GM23338 (cell line): Measurements from ENCODE around the gene EHD4.

ENCODE experiments used
- EZH2 ChIP-seq: fragments of 200-600 bp; sonication (generic); IDR thresholded peaks from one replicate; pipeline ENCODE4 v1.8.0; 2017; ENCODE audit warnings: antibody characterized with exemption, mild to moderate bottlenecking, low read depth; ENCODE audit not compliant: unreplicated experiment
- EZH2phosphoT487 ChIP-seq: fragments of 200-600 bp; sonication (generic); IDR thresholded peaks from one replicate; pipeline ENCODE4 v1.8.1; 2018; ENCODE audit warnings: antibody characterized with exemption; ENCODE audit not compliant: unreplicated experiment
- JUNB ChIP-seq: IDR thresholded peaks from one replicate; pipeline ENCODE4 v1.6.1; 2016; ENCODE audit warnings: antibody characterized with exemption; ENCODE audit not compliant: unreplicated experiment
- NANOG ChIP-seq: IDR thresholded peaks from 2 replicates; pipeline ENCODE4 v1.6.1; 2016; ENCODE audit warnings: antibody characterized with exemption, borderline replicate concordance
- POLR2AphosphoS5 ChIP-seq: IDR thresholded peaks from 2 replicates; pipeline ENCODE4 v1.6.1; 2016; ENCODE audit warnings: antibody characterized with exemption, low read depth
- ZNF331 ChIP-seq: fragments of 250-450 bp; sonication (Bioruptor Pico); IDR thresholded peaks from 2 replicates; pipeline ENCODE4 v1.5.0; 2020; ENCODE audit warnings: low read depth, mild to moderate bottlenecking, moderate library complexity
- TF ChIP-seq, protein P1 (sequence below), 2 experiments: fragments of 200-600 bp in 1 of 2; sonication (generic) in 1 of 2; conservative IDR thresholded peaks; 2 replicates each; pipeline versions ENCODE4 v1.5.1 to v1.6.1; 2016 to 2017; ENCODE audit warnings: antibody characterized with exemption in 2 of 2, low read depth in 2 of 2, mild to moderate bottlenecking in 2 of 2, moderate library complexity in 1 of 2
- TF ChIP-seq, protein P2 (sequence below): IDR thresholded peaks from one replicate; pipeline ENCODE4 v1.6.1; 2018; ENCODE audit warnings: antibody characterized with exemption; ENCODE audit not compliant: unreplicated experiment
- TF ChIP-seq, protein P3 (sequence below): fragments of 250-450 bp; sonication (Bioruptor Pico); IDR thresholded peaks from 2 replicates; pipeline ENCODE4 v1.5.0; 2020; ENCODE audit warnings: mild to moderate bottlenecking, moderate library complexity

DNA sequence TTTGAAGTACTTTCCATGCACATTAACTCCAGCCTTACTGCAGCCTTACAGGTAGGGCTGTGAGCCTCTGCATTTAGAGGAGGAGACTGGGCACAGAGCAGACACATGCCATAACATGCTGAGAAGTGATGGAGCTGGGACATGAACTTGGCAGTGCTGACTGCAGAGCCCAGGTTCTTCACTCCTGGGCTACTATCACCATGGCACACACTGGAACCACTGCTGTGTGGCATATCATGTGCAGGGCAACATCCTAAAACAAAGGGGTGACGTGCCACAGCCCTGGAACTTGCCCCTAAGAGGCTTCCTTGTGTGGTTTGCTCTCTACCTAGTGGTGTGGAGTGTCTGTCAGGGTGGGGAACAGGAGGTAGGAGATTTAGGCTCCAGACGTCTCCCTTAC, 25.4 kb downstream of the EHD4 start:
- TF ChIP-seq, protein P1, sequence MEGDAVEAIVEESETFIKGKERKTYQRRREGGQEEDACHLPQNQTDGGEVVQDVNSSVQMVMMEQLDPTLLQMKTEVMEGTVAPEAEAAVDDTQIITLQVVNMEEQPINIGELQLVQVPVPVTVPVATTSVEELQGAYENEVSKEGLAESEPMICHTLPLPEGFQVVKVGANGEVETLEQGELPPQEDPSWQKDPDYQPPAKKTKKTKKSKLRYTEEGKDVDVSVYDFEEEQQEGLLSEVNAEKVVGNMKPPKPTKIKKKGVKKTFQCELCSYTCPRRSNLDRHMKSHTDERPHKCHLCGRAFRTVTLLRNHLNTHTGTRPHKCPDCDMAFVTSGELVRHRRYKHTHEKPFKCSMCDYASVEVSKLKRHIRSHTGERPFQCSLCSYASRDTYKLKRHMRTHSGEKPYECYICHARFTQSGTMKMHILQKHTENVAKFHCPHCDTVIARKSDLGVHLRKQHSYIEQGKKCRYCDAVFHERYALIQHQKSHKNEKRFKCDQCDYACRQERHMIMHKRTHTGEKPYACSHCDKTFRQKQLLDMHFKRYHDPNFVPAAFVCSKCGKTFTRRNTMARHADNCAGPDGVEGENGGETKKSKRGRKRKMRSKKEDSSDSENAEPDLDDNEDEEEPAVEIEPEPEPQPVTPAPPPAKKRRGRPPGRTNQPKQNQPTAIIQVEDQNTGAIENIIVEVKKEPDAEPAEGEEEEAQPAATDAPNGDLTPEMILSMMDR (conservative IDR thresholded peaks at IDR 0.05; ENCODE audit: low read depth in 2 of 2): no peak
- TF ChIP-seq EZH2: no peak
- TF ChIP-seq POLR2AphosphoS5: no peak
- TF ChIP-seq EZH2phosphoT487: no peak
- TF ChIP-seq ZNF331 (CRISPR knock-in tag): no peak
- no peak for TF ChIP-seq JUNB
- no peak for TF ChIP-seq NANOG
- TF ChIP-seq, protein P2, sequence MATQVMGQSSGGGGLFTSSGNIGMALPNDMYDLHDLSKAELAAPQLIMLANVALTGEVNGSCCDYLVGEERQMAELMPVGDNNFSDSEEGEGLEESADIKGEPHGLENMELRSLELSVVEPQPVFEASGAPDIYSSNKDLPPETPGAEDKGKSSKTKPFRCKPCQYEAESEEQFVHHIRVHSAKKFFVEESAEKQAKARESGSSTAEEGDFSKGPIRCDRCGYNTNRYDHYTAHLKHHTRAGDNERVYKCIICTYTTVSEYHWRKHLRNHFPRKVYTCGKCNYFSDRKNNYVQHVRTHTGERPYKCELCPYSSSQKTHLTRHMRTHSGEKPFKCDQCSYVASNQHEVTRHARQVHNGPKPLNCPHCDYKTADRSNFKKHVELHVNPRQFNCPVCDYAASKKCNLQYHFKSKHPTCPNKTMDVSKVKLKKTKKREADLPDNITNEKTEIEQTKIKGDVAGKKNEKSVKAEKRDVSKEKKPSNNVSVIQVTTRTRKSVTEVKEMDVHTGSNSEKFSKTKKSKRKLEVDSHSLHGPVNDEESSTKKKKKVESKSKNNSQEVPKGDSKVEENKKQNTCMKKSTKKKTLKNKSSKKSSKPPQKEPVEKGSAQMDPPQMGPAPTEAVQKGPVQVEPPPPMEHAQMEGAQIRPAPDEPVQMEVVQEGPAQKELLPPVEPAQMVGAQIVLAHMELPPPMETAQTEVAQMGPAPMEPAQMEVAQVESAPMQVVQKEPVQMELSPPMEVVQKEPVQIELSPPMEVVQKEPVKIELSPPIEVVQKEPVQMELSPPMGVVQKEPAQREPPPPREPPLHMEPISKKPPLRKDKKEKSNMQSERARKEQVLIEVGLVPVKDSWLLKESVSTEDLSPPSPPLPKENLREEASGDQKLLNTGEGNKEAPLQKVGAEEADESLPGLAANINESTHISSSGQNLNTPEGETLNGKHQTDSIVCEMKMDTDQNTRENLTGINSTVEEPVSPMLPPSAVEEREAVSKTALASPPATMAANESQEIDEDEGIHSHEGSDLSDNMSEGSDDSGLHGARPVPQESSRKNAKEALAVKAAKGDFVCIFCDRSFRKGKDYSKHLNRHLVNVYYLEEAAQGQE: no peak
- TF ChIP-seq, protein P3, sequence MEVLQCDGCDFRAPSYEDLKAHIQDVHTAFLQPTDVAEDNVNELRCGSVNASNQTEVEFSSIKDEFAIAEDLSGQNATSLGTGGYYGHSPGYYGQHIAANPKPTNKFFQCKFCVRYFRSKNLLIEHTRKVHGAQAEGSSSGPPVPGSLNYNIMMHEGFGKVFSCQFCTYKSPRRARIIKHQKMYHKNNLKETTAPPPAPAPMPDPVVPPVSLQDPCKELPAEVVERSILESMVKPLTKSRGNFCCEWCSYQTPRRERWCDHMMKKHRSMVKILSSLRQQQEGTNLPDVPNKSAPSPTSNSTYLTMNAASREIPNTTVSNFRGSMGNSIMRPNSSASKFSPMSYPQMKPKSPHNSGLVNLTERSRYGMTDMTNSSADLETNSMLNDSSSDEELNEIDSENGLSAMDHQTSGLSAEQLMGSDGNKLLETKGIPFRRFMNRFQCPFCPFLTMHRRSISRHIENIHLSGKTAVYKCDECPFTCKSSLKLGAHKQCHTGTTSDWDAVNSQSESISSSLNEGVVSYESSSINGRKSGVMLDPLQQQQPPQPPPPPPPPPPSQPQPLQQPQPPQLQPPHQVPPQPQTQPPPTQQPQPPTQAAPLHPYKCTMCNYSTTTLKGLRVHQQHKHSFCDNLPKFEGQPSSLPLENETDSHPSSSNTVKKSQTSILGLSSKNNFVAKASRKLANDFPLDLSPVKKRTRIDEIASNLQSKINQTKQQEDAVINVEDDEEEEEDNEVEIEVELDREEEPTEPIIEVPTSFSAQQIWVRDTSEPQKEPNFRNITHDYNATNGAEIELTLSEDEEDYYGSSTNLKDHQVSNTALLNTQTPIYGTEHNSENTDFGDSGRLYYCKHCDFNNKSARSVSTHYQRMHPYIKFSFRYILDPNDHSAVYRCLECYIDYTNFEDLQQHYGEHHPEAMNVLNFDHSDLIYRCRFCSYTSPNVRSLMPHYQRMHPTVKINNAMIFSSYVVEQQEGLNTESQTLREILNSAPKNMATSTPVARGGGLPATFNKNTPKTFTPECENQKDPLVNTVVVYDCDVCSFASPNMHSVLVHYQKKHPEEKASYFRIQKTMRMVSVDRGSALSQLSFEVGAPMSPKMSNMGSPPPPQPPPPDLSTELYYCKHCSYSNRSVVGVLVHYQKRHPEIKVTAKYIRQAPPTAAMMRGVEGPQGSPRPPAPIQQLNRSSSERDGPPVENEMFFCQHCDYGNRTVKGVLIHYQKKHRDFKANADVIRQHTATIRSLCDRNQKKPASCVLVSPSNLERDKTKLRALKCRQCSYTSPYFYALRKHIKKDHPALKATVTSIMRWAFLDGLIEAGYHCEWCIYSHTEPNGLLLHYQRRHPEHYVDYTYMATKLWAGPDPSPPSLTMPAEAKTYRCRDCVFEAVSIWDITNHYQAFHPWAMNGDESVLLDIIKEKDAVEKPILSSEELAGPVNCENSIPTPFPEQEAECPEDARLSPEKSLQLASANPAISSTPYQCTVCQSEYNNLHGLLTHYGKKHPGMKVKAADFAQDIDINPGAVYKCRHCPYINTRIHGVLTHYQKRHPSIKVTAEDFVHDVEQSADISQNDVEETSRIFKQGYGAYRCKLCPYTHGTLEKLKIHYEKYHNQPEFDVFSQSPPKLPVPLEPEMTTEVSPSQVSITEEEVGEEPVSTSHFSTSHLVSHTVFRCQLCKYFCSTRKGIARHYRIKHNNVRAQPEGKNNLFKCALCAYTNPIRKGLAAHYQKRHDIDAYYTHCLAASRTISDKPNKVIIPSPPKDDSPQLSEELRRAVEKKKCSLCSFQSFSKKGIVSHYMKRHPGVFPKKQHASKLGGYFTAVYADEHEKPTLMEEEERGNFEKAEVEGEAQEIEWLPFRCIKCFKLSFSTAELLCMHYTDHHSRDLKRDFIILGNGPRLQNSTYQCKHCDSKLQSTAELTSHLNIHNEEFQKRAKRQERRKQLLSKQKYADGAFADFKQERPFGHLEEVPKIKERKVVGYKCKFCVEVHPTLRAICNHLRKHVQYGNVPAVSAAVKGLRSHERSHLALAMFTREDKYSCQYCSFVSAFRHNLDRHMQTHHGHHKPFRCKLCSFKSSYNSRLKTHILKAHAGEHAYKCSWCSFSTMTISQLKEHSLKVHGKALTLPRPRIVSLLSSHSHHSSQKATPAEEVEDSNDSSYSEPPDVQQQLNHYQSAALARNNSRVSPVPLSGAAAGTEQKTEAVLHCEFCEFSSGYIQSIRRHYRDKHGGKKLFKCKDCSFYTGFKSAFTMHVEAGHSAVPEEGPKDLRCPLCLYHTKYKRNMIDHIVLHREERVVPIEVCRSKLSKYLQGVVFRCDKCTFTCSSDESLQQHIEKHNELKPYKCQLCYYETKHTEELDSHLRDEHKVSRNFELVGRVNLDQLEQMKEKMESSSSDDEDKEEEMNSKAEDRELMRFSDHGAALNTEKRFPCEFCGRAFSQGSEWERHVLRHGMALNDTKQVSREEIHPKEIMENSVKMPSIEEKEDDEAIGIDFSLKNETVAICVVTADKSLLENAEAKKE (CRISPR knock-in tag): no peak
